B cell (primary cell): Measurements from ENCODE around the gene SCFD2. TPM values are rescaled to one million over a fixed set of nuclear protein-coding genes. Genes with fewer than 3 reads are reported as not detected.

Experiments
- ATAC-seq: fragments of 200-7000 bp; cut with Tn5 transposase; one replicate; pipeline ENCODE4 v1.10.0; 2021; ENCODE audit warnings: low read depth, mild to moderate bottlenecking, moderate number of reproducible peaks, moderate library complexity
- CTCF ChIA-PET: fragments of 350-600 bp; sonication (Branson Sonifier 250); formaldehyde crosslinking; loops from one replicate; lab custom pipeline; 2021; ENCODE audit warnings: antibody characterized with exemption, inconsistent platforms; lab: Charles Lee
- POLR2A ChIA-PET: fragments of 350-600 bp; sonication (Branson Sonifier 250); formaldehyde crosslinking; loops from one replicate; lab custom pipeline; 2021; ENCODE audit warnings: antibody characterized with exemption; lab: Charles Lee
- DNase-seq: peaks from one replicate; pipeline ENCODE4 v3.0.0; 2013
- H2AFZ ChIP-seq: 2 replicates; pipeline ENCODE4 v1.6.1; 2012; ENCODE audit warnings: mild to moderate bottlenecking, low read depth, low read length; ENCODE audit not compliant: insufficient read depth, poor library complexity, severe bottlenecking
- H3K27ac ChIP-seq, 2 donors: 1 replicate in 1 of 2; 2 replicates in 1 of 2; pipeline ENCODE4 v1.5.1; 2012 to 2013; ENCODE audit warnings: low read length in 2 of 2, mild to moderate bottlenecking in 2 of 2, moderate library complexity in 1 of 2
- H3K27me3 ChIP-seq, 4 experiments: fragments of 200-600 bp in 1 of 4; sonication (generic) in 1 of 4; replicated peaks in 1 of 4; 1 replicate in 2 of 4; 2 replicates in 2 of 4; pipeline versions ENCODE4 v1.6.1 to v1.7.0; 2013 to 2016; ENCODE audit warnings: low read length in 3 of 4, mild to moderate bottlenecking in 2 of 4, mixed read lengths in 1 of 4, moderate library complexity in 1 of 4; ENCODE audit not compliant: insufficient read depth in 4 of 4, control insufficient read depth in 3 of 4; ENCODE audit errors: control extremely low read depth in 1 of 4
- H3K36me3 ChIP-seq, 2 experiments: replicated peaks in 1 of 2; 1 replicate in 1 of 2; 2 replicates in 1 of 2; pipeline versions ENCODE4 v1.6.1 to v1.7.1; 2013; ENCODE audit warnings: low read length in 1 of 2; ENCODE audit not compliant: insufficient read depth in 2 of 2, control insufficient read depth in 1 of 2; ENCODE audit errors: control extremely low read depth in 1 of 2, extremely low read depth in 1 of 2
- H3K4me1 ChIP-seq, 2 donors: fragments of 200-600 bp in 1 of 2; sonication (generic) in 1 of 2; 1 replicate in 1 of 2; 2 replicates in 1 of 2; pipeline versions ENCODE4 v1.5.1 to v1.6.1; 2013 to 2017; ENCODE audit warnings: low read length in 2 of 2; ENCODE audit not compliant: control insufficient read depth in 2 of 2, insufficient read depth in 2 of 2
- H3K4me2 ChIP-seq: replicated peaks from 2 replicates; pipeline ENCODE3; 2012; ENCODE audit warnings: mild to moderate bottlenecking, low read depth, low read length; ENCODE audit not compliant: poor library complexity, severe bottlenecking
- H3K4me3 ChIP-seq, 5 experiments: fragments of 200-600 bp in 1 of 5; sonication (generic) in 1 of 5; 1 replicate in 3 of 5; 2 replicates in 2 of 5; pipeline versions ENCODE4 v1.5.1 to v1.7.0; 2011 to 2016; ENCODE audit warnings: low read length in 4 of 5, mild to moderate bottlenecking in 4 of 5, low read depth in 2 of 5, control low read depth in 1 of 5, moderate library complexity in 1 of 5; ENCODE audit not compliant: insufficient read depth in 1 of 5; ENCODE audit errors: control extremely low read depth in 1 of 5, extremely low read depth in 1 of 5
- H3K79me2 ChIP-seq: fragments of 200-600 bp; sonication (generic); one replicate; pipeline ENCODE4 v1.6.0; 2016; ENCODE audit warnings: low read length; ENCODE audit not compliant: control insufficient read depth, insufficient read depth
- H3K9ac ChIP-seq: fragments of 200-600 bp; sonication (generic); 2 replicates; pipeline ENCODE4 v1.6.1; 2017; ENCODE audit warnings: mild to moderate bottlenecking, low read length, moderate library complexity
- H3K9me3 ChIP-seq, 3 donors: one replicate each; pipeline versions ENCODE4 v1.6.1 to v1.7.1; 2013; ENCODE audit warnings: low read length in 2 of 3; ENCODE audit not compliant: control insufficient read depth in 2 of 3, insufficient read depth in 1 of 3; ENCODE audit errors: control extremely low read depth in 1 of 3
- H4K20me1 ChIP-seq: 2 replicates; pipeline ENCODE4 v1.6.0; 2012; ENCODE audit warnings: mild to moderate bottlenecking, low read length; ENCODE audit not compliant: insufficient read depth, control insufficient read depth, poor library complexity, severe bottlenecking
- H3K27ac Mint-ChIP-seq: one replicate; pipeline ENCODE4 v1.8.0; 2021; ENCODE audit warnings: mixed read lengths
- H3K27me3 Mint-ChIP-seq: one replicate; pipeline ENCODE4 v1.8.0; 2021; ENCODE audit warnings: mixed read lengths
- H3K4me1 Mint-ChIP-seq: one replicate; pipeline ENCODE4 v1.8.0; 2021; ENCODE audit warnings: mixed read lengths
- H3K4me3 Mint-ChIP-seq: one replicate; pipeline ENCODE4 v1.8.0; 2021; ENCODE audit warnings: mixed read lengths
- H3K9me3 Mint-ChIP-seq: one replicate; pipeline ENCODE4 v1.8.0; 2022; ENCODE audit warnings: mixed read lengths; ENCODE audit not compliant: insufficient read depth
- EZH2 ChIP-seq: IDR thresholded peaks from 2 replicates; pipeline ENCODE4 v1.6.1; 2012; ENCODE audit warnings: borderline replicate concordance, low read depth, mild to moderate bottlenecking, moderate library complexity, low read length; ENCODE audit not compliant: insufficient read depth, poor library complexity, severe bottlenecking
- WGBS: methylation state at CpG from one replicate; pipeline ENCODE4 v1.1.5; 2013; ENCODE audit warnings: missing lambda C conversion rate; ENCODE audit not compliant: insufficient coverage; 5-methylcytosine and 5-hydroxymethylcytosine counted together
- intact Hi-C: fragments of 100-400 bp; cut with micrococcal nuclease; formaldehyde crosslinking; loops from one replicate; pipeline ENCODE4 v1.10.0; 2022
- polyA plus RNA-seq: library from polyadenylated mRNA; depleted of rRNA; stranded (reverse); fragments of >200 nt; gene quantifications from 2 replicates; pipeline ENCODE4 v1.2.3, GENCODE V29; 2012
- total RNA-seq, 2 donors: library from RNA; stranded (reverse); fragments of 120-200 nt in 1 of 2; gene quantifications; 1 replicate in 1 of 2; 2 replicates in 1 of 2; pipeline versions ENCODE4 v1.2.3 to v1.2.4, GENCODE V29; 2013 to 2022
- TF ChIP-seq, protein P1 (sequence below): fragments of 200-600 bp; IDR thresholded peaks from one replicate; pipeline ENCODE4 v1.8.0; 2022; ENCODE audit warnings: antibody characterized with exemption, mild to moderate bottlenecking

SCFD2 gene
- total and polyA plus RNA-seq, 2 donors (not counting 1 experiment from before 2014, with no cell fraction given): 12.8 to 20.4 TPM

GRCh38 chr4:52868133-52868532, 497.7 kb downstream of the SCFD2 start:
- Histone ChIP-seq H3K79me2 (no peaks in the 10 kb centered on the region), H2AFZ (no peak overlapping the region), H3K27me3 (peaks cover 0 to 5% (median under 1%) of the 10 kb centered on the region in 4 experiments), H4K20me1 (no peaks in the 10 kb centered on the region), H3K36me3 (no peaks in the 10 kb centered on the region), H3K9ac (no peak overlapping the region), H3K4me2 (no peak overlapping the region), H3K4me1 (no peaks in the 10 kb centered on the region), H3K4me3 (no peak overlapping the region), H3K9me3 (no peaks in the 10 kb centered on the region), H3K27ac (no peak overlapping the region)
- Mint-ChIP-seq H3K4me1 (peaks cover under 1% of the 10 kb centered on the region), H3K9me3 (no peaks in the 10 kb centered on the region), H3K27ac (no peak overlapping the region), H3K4me3 (no peak overlapping the region), H3K27me3 (no peaks in the 10 kb centered on the region)
- DNase-seq: no peak
- 100% methylated on average over 3 of the region's 8 CpGs for WGBS
- TF ChIP-seq, protein P1, sequence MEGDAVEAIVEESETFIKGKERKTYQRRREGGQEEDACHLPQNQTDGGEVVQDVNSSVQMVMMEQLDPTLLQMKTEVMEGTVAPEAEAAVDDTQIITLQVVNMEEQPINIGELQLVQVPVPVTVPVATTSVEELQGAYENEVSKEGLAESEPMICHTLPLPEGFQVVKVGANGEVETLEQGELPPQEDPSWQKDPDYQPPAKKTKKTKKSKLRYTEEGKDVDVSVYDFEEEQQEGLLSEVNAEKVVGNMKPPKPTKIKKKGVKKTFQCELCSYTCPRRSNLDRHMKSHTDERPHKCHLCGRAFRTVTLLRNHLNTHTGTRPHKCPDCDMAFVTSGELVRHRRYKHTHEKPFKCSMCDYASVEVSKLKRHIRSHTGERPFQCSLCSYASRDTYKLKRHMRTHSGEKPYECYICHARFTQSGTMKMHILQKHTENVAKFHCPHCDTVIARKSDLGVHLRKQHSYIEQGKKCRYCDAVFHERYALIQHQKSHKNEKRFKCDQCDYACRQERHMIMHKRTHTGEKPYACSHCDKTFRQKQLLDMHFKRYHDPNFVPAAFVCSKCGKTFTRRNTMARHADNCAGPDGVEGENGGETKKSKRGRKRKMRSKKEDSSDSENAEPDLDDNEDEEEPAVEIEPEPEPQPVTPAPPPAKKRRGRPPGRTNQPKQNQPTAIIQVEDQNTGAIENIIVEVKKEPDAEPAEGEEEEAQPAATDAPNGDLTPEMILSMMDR: no peak
- no peak for TF ChIP-seq EZH2
- POLR2A ChIA-PET: no interaction called here
- intact Hi-C loops: no loop called here
- no peak for ATAC-seq
- CTCF ChIA-PET: no interaction called here

- CTCF ChIA-PET: no interaction called here
These were observed 498.7 kb downstream of the SCFD2 start for GRCh38 chr4:52867163-52867562.

More at GRCh38 chr4:52867163-52867562, 498.7 kb downstream of the SCFD2 start:
- Histone ChIP-seq H3K4me2 (no peak overlapping the region), H3K27ac (no peak overlapping the region), H3K4me3 (no peak overlapping the region), H3K9ac (no peak overlapping the region), H3K9me3 (no peaks in the 10 kb centered on the region), H3K79me2 (no peaks in the 10 kb centered on the region), H4K20me1 (no peaks in the 10 kb centered on the region), H2AFZ (no peak overlapping the region), H3K4me1 (peaks cover 6 to 8% of the 10 kb centered on the region in 2 donors), H3K27me3 (peaks cover 0 to 11% (median 4%) of the 10 kb centered on the region in 4 experiments), H3K36me3 (no peaks in the 10 kb centered on the region)
- no peak for ATAC-seq
- POLR2A ChIA-PET: no interaction called here
- Mint-ChIP-seq H3K4me3 (no peak overlapping the region), H3K9me3 (no peaks in the 10 kb centered on the region), H3K4me1 (peaks cover 4% of the 10 kb centered on the region), H3K27ac (no peak overlapping the region), H3K27me3 (no peaks in the 10 kb centered on the region)
- WGBS: 95% methylated on average over 4 of the region's 4 CpGs
- TF ChIP-seq, protein P1: no peak
- TF ChIP-seq EZH2: no peak
- DNase-seq: no peak
- intact Hi-C loops: no loop called here
